NCI-H2227 (cell line): ENCODE data around the gene CFAP97D2.
A peak's percentile ranks its signal among the peaks of the same experiment; 100 is the strongest.
"Not testable (repeated sequence)": the region's sequence is repeated elsewhere in the genome, so short reads cannot be mapped to it uniquely, and the experiment has no call there.

Source experiments
- DNase-seq: peaks from one replicate; lab custom pipeline; 2025; ENCODE audit not compliant: unreplicated experiment; lab: John Stamatoyannopoulos, UW

CFAP97D2 gene

DNA sequence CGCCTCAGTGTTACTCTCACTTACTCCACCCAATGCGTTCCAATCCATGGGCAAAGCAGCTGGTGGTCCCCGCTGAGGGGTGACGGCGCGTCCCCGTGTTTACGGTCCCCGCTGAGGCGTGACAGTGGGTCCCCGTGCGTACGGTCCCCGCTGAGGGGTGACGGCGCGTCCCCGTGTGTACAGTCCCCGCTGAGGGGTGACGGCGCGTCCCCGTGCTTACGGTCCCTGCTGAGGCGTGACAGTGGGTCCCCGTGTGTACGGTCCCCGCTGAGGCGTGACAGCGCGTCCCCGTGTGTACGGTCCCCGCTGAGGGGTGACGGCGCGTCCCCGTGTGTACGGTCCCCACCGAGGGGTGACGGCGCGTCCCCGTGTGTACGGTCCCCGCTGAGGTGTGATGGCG lies 19.5 kb downstream of the CFAP97D2 start:
- DNase-seq = no peak

DNA sequence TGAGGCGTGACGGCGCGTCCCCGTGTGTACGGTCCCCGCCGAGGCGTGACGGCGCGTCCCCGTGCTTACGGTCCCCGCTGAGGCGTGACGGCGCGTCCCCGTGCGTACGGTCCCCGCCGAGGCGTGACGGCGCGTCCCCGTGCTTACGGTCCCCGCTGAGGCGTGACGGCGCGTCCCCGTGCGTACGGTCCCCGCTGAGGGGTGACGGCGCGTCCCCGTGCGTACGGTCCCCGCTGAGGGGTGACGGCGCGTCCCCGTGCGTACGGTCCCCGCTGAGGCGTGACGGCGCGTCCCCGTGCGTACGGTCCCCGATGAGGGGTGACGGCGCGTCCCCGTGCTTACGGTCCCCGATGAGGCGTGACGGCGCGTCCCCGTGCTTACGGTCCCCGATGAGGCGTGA lies 20.5 kb downstream of the CFAP97D2 start:
- DNase-seq = not testable (repeated sequence)

DNA sequence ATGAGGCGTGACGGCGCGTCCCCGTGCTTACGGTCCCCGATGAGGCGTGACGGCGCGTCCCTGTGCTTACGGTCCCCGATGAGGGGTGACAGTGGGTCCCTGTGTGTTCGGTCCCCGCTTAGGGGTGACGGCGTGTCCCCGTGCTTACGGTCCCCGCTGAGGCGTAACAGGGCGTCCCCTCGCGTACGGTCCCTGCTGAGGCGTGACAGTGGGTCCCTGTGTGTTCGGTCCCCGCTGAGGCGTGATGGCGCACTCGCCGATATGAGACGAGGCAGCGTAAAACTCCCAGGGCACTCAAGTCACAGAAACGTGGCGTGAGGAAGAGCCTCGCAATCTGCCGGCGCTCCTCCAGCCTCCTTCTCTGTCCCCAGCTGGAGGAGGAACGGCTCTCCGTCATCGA lies 20.9 kb downstream of the CFAP97D2 start:
- no peak for DNase-seq

DNA sequence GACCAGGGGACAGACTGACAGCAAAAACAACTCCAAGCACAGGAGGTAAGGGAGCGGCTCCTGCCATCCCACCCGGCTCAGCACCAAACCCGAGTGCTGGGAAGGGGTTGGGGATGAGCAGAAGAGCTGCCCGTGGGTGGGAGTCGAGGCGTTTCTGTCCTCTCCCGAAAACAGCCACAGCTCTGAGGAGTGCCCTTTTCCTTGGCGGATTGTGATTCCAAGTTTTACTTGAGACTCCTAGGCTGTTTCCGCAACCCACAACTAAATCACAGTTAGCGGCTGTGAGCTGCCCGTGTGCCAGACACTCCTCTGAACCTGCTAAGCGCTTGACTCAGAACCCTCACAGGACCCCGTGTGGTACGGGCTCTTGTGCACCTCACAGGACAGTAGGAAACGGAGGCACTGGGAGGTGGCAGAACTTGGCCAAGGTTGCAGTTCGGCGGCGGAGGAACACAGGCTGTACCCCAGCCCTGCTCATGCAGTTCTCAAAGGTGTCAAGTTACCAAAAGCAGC lies 21.4 kb downstream of the CFAP97D2 start:
- no peak for DNase-seq

DNA sequence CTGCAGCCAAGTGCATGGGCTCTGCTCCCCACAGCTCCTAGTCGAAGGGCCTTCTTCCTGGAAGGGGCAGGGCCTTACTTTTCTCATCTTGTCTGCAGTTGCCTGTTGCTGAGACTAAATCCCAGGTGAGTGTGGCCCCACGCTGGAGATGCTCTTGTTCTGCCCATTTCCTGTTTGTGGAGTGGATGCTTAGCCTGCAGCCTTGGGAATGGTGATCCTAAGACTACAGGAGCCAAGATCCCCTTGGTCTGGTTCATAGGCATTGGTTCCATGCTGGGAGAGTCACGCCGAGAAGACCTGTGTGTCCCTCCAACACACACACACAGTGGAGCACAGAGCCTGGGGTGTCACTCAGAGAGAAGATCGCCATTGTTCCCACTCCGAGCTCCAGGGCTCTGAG lies 23.5 kb downstream of the CFAP97D2 start:
- DNase-seq = no peak

GRCh38 chr13:114203536-114203935 lies 24.5 kb downstream of the CFAP97D2 start:
- no peak for DNase-seq

DNA sequence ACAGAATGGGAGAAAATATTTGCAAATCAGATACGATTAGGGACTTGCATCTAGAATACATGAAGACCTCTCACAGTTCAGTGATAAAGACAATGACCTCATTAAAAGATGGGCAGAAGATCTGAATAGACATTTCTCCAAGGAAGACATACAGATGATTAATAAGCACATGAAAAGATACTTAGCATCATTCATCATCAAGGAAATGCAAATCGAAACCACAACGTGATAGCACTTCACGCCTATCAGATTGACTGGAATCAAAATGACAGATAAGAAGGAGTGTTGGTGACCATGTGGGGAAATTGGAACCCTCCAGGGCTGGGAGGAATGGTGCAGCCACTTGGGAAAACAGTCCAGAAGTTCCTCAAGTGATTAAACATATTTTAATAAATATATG lies 25.8 kb downstream of the CFAP97D2 start:
- no peak for DNase-seq

DNA sequence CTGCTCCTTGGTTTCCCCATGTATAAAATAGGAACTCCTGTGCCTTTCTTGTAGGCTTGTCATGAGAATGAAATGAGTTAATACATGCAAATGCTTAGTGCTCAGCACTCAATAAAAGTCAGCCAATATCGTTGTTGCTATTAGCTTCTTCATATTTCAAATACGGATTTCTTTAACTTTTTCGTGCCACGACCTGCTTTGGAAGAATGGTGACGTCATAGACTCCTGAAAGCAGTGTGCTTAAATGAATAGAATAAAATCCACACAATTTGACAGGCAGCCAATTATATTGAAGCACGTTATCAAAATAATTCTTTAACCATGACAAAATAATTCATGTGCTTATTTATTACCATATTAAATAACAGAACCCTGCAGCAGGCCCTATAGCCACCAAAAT lies 29.1 kb downstream of the CFAP97D2 start:
- DNase-seq = no peak

GRCh38 chr13:114211446-114212157 lies 32.5 kb downstream of the CFAP97D2 start:
- no peak for DNase-seq

DNA sequence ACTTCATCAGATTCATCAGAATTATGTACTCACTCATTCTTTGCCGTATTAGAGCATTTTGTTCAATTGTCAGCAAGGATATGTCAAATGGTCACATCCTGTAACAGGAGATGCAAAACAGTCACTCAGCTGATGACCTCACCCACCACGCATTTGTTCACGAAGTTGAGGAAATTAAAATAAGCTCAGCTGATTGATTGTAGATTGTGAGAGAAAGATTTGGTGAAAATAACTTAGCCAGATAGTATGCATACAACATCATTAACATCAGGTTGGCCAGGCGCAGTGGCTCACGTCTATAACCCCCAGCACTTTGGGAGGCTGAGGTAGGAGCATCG lies 33.1 kb downstream of the CFAP97D2 start:
- DNase-seq = no peak

- DNase-seq = no peak
Measured at GRCh38 chr13:114213980-114214379, 34.9 kb downstream of the CFAP97D2 start.

- no peak for DNase-seq
Measured at GRCh38 chr13:114219392-114219791, 40.3 kb downstream of the CFAP97D2 start.

DNA sequence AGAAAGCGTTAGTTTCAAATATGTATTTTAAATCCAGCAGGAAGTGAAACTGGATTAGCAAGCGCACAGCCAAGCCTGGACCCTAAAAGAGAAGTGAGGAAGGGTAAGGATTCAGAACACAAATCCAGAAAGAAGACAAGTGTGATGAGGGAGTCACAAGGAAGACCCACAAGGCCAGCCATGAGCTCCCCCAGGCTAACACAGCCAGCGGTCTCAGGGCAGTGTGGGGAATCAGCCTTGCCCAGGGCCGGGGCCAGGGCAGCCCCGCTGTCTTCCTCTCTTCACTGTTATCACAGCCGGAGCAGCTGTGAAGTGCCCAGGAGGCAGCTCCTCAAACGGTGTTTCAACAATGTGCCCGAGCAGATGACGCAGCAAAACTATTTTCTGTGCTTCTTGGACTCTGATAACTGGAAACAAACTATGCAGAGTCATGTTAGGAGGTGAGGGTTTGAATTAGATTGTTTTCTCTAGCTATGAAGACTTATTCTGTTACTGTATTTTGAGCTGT lies 43.5 kb downstream of the CFAP97D2 start:
- DNase-seq = no peak

DNA sequence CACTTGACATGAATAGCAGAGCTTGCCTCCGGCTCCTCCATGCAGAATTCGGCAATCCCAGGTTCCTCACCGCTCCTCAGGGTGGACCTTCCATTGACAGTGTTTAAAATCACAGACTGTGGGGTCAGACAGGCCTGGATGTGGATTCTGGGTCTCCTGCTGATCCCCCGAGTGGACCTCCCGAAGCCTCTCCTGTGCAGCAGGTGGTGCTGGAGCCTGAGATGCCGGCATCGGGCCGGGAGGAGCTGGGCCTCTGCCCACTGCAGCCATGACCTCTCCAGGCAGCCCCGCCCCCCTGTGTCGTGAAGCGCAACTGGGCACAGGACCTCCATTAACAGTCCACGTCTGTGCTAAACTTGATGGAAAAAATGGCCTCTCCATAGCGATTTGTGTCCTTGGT lies 45.1 kb downstream of the CFAP97D2 start:
- DNase-seq = no peak

- DNase-seq = no peak
Measured at GRCh38 chr13:114225610-114226009, 46.6 kb downstream of the CFAP97D2 start.

GRCh38 chr13:114226088-114226487 lies 47.0 kb downstream of the CFAP97D2 start:
- no peak for DNase-seq

DNA sequence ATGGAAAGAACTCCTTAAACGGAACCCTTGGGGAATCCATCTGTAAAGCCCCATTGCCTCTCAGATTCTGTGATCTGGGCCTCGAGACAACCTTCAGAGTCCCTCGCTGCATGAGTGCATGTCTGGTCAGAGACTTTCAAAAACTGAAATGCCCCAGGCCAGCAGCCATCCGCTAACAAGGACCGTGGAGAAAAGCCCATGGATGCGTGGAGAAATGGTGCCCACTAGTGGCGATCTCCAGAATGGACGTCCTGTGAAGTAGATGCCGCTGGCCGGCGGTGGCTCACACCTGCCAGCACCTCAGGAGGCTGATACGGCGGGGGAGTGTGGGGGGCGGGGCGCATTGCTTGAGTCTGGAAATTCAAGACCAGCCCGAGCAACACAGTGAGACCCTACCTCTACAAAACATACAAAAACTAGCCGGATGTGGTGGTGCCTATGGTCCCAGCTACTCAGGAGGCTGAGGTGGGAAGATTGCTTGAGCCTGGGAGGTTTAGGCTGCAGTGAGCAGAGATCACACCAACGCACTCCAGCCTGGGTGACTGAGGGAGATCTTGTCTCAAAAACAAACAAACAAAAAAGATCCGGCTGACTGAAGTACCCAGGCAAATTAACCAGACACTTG lies 47.8 kb downstream of the CFAP97D2 start:
- peak; percentile 75 for DNase-seq

- DNase-seq = no peak
Measured at GRCh38 chr13:114227528-114227927, 48.5 kb downstream of the CFAP97D2 start.

GRCh38 chr13:114228176-114228575 lies 49.1 kb downstream of the CFAP97D2 start:
- no peak for DNase-seq

DNA sequence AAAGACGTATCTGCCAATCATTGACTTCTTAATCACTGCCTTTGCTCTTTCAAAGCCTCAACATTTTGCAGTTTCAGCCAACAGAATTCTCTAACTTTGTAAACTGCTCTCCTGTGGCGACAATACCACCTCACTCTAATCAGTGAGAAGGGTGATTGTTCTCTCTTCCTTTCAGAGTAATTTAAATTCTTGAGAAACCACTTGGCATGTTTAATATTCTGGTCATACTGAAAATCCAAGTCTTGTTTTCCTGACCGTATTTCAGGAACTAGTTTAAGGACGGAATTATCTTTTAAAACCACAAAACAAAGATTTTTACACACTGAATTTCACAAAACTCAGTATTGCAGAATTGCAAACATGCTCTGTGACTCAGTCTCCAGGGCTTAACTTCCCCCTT lies 50.4 kb downstream of the CFAP97D2 start:
- DNase-seq = no peak

GRCh38 chr13:114230117-114230516 lies 51.1 kb downstream of the CFAP97D2 start:
- no peak for DNase-seq

DNA sequence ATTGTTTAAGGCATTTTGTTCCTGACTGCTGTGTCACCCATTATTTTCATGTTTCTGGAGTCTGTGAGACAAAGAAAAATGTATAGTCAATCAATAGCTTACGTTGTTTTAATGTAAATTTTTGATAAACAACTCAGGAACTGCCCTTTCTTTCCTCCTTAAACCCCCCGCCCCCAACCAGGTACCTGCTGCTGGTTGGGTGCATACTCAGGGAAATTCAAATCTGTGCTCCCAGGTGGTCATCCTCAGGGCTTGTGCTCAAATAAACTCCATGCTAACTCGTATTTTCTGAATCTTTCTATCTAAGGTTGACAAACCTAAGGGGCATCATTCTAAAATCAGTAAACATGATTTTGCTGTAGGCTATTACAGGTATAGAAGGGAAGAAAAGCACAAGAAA lies 51.5 kb downstream of the CFAP97D2 start:
- DNase-seq = no peak

DNA sequence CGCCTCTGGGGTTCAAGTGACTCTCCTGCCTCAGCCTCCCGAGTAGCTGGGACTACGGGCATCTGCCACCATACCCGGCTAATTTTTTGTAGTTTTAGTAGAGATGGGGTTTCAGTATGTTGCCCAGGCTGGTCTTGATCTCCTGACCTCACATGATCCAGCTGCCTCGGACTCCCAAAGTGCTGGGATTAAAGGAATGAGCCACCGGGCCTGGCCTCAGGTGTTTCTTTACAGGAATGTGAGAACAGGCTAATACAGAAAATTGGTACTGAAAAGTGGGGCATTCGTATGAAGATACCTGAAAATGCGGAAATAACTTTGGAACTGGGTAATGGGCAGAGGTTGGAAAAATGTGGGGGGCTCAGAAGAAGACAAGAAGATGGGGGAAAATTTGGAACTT lies 52.8 kb downstream of the CFAP97D2 start:
- DNase-seq = no peak
